Fibroblast of mammary gland (primary cell): Measurements from ENCODE around the gene MPZL2.

Experiments
- DNase-seq: peaks from one replicate; pipeline ENCODE4 v3.0.0-alpha.2; 2010; ENCODE audit warnings: low read depth
- H3K4me3 ChIP-seq: 2 replicates; pipeline ENCODE4 v1.5.1; 2011; ENCODE audit warnings: low read depth, mild to moderate bottlenecking, low read length, moderate library complexity; ENCODE audit not compliant: control insufficient read depth
- TF ChIP-seq, protein P1 (sequence below): conservative IDR thresholded peaks from 2 replicates; pipeline ENCODE4 v1.5.1; 2011; ENCODE audit warnings: low read depth, low read length, inconsistent platforms; ENCODE audit not compliant: control insufficient read depth, insufficient read depth

Gene MPZL2

DNA sequence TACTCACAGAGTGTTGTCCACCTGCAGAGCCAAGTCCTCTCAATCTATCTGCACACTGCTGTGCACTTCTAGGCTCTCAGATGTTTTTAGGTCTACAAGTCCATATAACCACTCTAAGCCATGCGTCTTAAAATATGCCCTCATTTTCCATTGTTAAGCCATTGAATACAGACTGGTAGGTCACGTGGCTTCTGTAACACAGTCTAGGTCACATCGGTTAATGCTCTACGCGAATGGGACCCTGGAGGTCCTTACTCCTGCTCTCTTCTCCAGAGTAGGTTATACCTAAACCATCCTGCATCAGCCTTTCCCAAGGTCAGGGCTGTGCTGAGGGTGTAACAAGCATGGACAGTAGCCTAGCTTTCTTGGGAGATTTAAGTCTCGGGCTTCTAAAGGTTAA lies 40.1 kb downstream of the MPZL2 start:
- TF ChIP-seq, protein P1, sequence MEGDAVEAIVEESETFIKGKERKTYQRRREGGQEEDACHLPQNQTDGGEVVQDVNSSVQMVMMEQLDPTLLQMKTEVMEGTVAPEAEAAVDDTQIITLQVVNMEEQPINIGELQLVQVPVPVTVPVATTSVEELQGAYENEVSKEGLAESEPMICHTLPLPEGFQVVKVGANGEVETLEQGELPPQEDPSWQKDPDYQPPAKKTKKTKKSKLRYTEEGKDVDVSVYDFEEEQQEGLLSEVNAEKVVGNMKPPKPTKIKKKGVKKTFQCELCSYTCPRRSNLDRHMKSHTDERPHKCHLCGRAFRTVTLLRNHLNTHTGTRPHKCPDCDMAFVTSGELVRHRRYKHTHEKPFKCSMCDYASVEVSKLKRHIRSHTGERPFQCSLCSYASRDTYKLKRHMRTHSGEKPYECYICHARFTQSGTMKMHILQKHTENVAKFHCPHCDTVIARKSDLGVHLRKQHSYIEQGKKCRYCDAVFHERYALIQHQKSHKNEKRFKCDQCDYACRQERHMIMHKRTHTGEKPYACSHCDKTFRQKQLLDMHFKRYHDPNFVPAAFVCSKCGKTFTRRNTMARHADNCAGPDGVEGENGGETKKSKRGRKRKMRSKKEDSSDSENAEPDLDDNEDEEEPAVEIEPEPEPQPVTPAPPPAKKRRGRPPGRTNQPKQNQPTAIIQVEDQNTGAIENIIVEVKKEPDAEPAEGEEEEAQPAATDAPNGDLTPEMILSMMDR = no peak
- DNase-seq = no peak
- H3K4me3 ChIP-seq = no peak overlapping the region

DNA sequence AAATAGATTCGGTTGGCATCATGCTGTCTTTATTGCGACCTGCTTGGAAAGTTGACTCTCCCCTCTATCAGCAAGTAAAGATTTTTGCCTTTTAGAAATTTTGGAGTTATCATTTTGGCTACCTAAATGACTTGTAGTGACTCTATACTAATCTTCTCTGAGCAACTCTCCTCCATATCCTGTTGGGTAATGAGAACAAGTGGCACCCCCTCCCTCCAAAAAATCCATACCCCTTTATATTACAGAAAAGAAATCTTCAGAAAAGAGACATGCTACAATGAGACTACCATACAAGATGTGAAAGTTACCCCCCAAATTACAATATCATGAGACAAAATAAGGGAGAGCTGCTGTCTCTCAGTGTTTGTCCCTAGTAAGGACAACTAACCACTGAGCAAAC lies 40.5 kb downstream of the MPZL2 start:
- DNase-seq = no peak
- H3K4me3 ChIP-seq = no peak overlapping the region
- TF ChIP-seq, protein P1 = no peak

DNA sequence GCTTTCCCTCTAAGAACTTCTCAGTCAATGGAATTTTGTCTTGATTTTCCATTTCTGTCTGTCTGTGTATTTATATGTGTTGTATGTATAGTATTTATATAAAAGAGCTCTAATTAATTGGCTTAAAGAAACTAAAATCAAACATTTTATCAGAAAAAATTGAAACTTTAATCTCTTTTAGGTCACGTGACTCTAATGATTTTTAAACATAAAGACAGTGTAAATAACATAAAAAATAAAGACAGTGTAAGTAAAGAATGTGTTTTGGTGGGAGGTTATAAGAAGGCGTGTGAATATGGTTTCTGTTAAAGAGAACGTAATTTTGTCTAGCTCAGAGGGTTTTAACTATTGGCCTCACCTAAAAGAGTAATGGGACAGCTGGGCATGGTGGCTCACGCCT lies 41.7 kb downstream of the MPZL2 start:
- TF ChIP-seq, protein P1 = no peak
- no peak overlapping the region for H3K4me3 ChIP-seq
- DNase-seq = no peak

DNA sequence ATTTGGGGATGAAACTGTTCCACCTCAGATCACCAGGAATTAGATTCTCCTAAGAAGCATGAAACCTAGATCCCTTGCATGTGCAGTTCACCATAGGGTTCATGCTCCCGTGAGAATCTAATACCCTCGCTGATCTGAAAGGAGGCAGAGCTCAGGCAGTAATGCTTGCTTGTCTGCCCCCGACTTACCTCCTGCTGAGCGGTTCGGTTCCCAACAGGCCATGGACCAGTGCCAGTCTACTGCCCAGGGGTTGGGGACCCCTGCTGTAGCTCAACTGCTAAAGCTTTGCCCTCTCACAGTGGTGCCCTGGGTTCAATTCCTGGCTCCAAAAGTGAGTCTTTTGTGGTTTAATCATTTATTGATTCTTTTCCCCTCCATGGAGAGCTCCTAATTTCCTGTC lies 42.7 kb downstream of the MPZL2 start:
- DNase-seq = no peak
- no peak overlapping the region for H3K4me3 ChIP-seq
- TF ChIP-seq, protein P1 = no peak

DNA sequence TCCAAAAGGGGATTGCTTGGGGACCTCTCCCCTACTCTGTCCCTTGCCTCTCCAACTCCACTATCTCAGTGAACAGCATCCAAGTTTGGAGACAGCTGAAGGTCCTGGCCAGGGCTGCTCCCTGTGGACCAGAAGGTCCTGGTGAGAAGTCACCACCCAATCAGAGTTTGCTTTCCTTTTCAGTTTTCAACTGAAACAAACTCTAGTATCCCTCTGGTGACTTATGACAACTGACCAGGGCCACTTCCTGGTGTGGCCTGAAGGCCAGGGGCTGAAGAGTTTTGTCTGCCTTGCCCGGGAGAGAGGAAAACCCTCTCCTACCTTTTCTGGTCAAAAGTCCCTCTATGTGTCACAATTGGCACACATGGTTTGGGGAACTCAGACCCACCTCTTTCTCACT lies 44.4 kb downstream of the MPZL2 start:
- no peak for DNase-seq
- TF ChIP-seq, protein P1 = no peak
- H3K4me3 ChIP-seq = no peak overlapping the region

DNA sequence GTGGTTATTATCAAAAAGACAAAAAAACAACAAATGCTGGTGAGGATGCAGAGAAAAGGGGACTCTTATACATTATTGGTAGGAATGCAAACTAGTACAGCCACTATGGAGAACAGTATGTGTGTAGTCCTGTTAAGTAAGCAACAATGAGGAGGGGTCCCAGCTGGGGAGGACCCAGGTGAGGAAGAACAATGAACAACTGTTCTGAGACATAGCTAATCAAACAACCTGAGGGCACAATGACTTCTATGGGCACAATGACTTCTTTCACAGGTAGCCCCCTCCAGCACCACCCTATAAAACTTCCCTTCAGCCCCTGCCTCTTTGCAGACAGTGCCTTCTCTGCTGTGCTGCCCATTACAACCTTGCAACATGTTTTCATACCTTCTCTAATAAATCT lies 44.9 kb downstream of the MPZL2 start:
- H3K4me3 ChIP-seq = no peak overlapping the region
- DNase-seq = no peak
- TF ChIP-seq, protein P1 = no peak

DNA sequence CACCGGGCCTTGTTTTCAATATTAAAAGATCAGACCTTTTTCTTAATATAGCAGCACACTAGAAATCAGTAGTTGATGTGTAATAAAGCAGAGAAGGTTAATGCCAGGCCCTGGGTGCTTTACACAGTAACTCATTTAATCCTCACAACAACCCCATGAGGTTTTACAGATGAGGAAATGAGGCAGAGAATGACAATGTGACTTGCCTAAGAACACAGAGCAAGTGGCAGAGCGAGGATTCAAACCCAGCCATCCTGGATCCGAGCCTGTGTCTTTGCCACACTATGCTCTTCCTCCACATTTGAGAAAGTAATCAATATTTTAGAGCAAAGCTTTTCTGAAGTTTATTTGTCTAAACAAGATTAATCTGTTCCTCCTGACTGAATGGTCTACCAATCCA lies 46.5 kb downstream of the MPZL2 start:
- no peak overlapping the region for H3K4me3 ChIP-seq
- no peak for DNase-seq
- TF ChIP-seq, protein P1 = no peak
